ENCODE data around the gene GFPT2. TPM values are rescaled to one million over a fixed set of nuclear protein-coding genes. Genes with fewer than 3 reads are reported as not detected.
A peak's percentile ranks its signal among the peaks of the same experiment; 100 is the strongest.

The GFPT2 gene
- total and polyA plus RNA-seq, 9 of the 15 experiments (the other 6 are each of a cell fraction or from before 2014, with no cell fraction given): 0.07 to 0.14 (median 0.08) TPM; not detected in 6

- no peak overlapping the region for H3K27ac ChIP-seq (ENCODE audit: extremely low read depth, low read depth, low read length)
- H3K4me2 ChIP-seq (ENCODE audit: insufficient read depth, low read length): no peak overlapping the region
- H3K79me2 ChIP-seq (ENCODE audit: control insufficient read depth, insufficient read depth, low read length): no peaks in the 10 kb centered on the region
- CTCF ChIA-PET (ENCODE audit: low intra/inter-chr PET ratio): interaction anchor here (0.7 to 1.0 kb wide), 3 partner anchors 22 to 115 kb away, joined by 3 to 5 read pairs (median 3); no protein-coding TSS in a partner anchor
- no peak overlapping the region for H3K4me3 ChIP-seq
- peak; percentile 68 to 79 (median 72) for DNase-seq (ENCODE audit: extremely low read depth in 1 of 4, low spot score in 3 of 4)
- no peaks in the 10 kb centered on the region for H3K9me3 ChIP-seq (replicated peaks; ENCODE audit: control insufficient read depth, insufficient read depth, low read depth, low read length)
- no peaks in the 10 kb centered on the region for H3K9me1 ChIP-seq (ENCODE audit: control insufficient read depth, insufficient read depth, low read length)
- no peak overlapping the region for H2AFZ ChIP-seq (ENCODE audit: low read depth, low read length)
- no peaks in the 10 kb centered on the region for H4K20me1 ChIP-seq (replicated peaks; ENCODE audit: control insufficient read depth, insufficient read depth, low read length)
- no peak overlapping the region for H3K9ac ChIP-seq (ENCODE audit: insufficient read depth in 1 of 2, low read depth in 2 of 2, low read length in 2 of 2)
- WGBS (ENCODE audit: insufficient coverage, low coverage, missing lambda C conversion rate): 10% methylated on average over 9 of the region's 9 CpGs
- H3K36me3 ChIP-seq (ENCODE audit: control insufficient read depth, insufficient read depth, low read length): no peaks in the 10 kb centered on the region
- intact Hi-C loops (cut with micrococcal nuclease) (loop anchor here (1.0 kb wide), 1 partner anchor 22 kb away; no protein-coding TSS in a partner anchor), in situ Hi-C loops (cut with MboI) (no loop called here)
- peak; percentile 83 for ATAC-seq
- POLR2A ChIA-PET: interaction anchor here (0.7 to 1.9 kb wide), 5 partner anchors 9 to 1926 kb away, joined by 3 to 7 read pairs (median 4); partner anchors contain the start of gene MAPK9
- no TSS peak for BruUV-seq (replicated peaks)
- H3K27me3 ChIP-seq (ENCODE audit: control insufficient read depth in 2 of 2, insufficient read depth in 2 of 2, low read length in 2 of 2): peaks cover 39 to 61% of the 10 kb centered on the region in 2 experiments
- peak; percentile 92 for FAIRE-seq
- H3K4me1 ChIP-seq (replicated peaks in 1 of 2; ENCODE audit: control insufficient read depth in 2 of 2, insufficient read depth in 2 of 2, low read length in 2 of 2): peaks cover 0 to 6% of the 10 kb centered on the region in 2 experiments; a peak in 2 of 5 replicates
- TF ChIP-seq NFATC3 (IDR thresholded peaks at IDR 0.05): no peak
- TF ChIP-seq HOXB6 (CRISPR knock-in tag; IDR thresholded peaks at IDR 0.05; ENCODE audit: borderline replicate concordance): no peak
- TF ChIP-seq ETV5 (CRISPR knock-in tag; IDR thresholded peaks at IDR 0.05; ENCODE audit: low read depth): no peak
- TF ChIP-seq NEUROD1 (IDR thresholded peaks at IDR 0.05; ENCODE audit: borderline replicate concordance, low read depth, low read length, partially characterized antibody): no peak
- TF ChIP-seq DACH1 (IDR thresholded peaks at IDR 0.05; ENCODE audit: partially characterized antibody): no peak
- peak; percentile 85 for TF ChIP-seq ZNF263 (CRISPR knock-in tag; IDR thresholded peaks at IDR 0.05; ENCODE audit: borderline replicate concordance)
- TF ChIP-seq CBX3 (IDR thresholded peaks at IDR 0.05; ENCODE audit: borderline replicate concordance in 1 of 2, low read length in 2 of 2): 0 out of 3 replicates have a peak, but pooled peaks of 1 of the 2 experiments have one; percentile 51
- no peak for TF ChIP-seq HDAC3 (IDR thresholded peaks at IDR 0.05; ENCODE audit: borderline replicate concordance, partially characterized antibody)
- TF ChIP-seq, protein P1, sequence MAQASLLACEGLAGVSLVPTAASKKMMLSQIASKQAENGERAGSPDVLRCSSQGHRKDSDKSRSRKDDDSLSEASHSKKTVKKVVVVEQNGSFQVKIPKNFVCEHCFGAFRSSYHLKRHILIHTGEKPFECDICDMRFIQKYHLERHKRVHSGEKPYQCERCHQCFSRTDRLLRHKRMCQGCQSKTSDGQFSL (CRISPR knock-in tag; IDR thresholded peaks at IDR 0.05): 0 out of 2 replicates have a peak, but pooled peaks have one; percentile 14
- TF ChIP-seq, protein P1 (tag; IDR thresholded peaks at IDR 0.05): no peak
- TF ChIP-seq NCOA1 (IDR thresholded peaks at IDR 0.05; ENCODE audit: low read depth): no peak
- TF ChIP-seq SMC3 (conservative IDR thresholded peaks at IDR 0.05; ENCODE audit: insufficient read depth, low read depth, low read length): peak; percentile 62; the same call in 1 of the 2 replicates
- peak; percentile 25; the same call in 1 of the 2 replicates for TF ChIP-seq STAG1 (CRISPR knock-in tag; IDR thresholded peaks at IDR 0.05; ENCODE audit: borderline replicate concordance)
- TF ChIP-seq ZNF23 (CRISPR knock-in tag; IDR thresholded peaks at IDR 0.05): no peak
- peak; percentile 40 to 72 for TF ChIP-seq RAD21 (CRISPR knock-in tag; conservative IDR thresholded peaks at IDR 0.05 in 1 of 2, IDR thresholded peaks at IDR 0.05 in 1 of 2)
- TF ChIP-seq SIRT6 (IDR thresholded peaks at IDR 0.05; ENCODE audit: low read depth, low read length): no peak
- TF ChIP-seq CTCF (IDR thresholded peaks at IDR 0.05 in 2 of 3, conservative IDR thresholded peaks at IDR 0.05 in 1 of 3; ENCODE audit: insufficient read depth in 2 of 3, low read depth in 1 of 3, low read length in 3 of 3): peak; percentile 87 to 97 (median 90)
- TF ChIP-seq HES1 (IDR thresholded peaks at IDR 0.05; ENCODE audit: low read depth): no peak
- TF ChIP-seq BHLHE40 (IDR thresholded peaks at IDR 0.05; ENCODE audit: low read length): 0 out of 2 replicates have a peak, but pooled peaks have one; percentile 23
- 0 out of 2 replicates have a peak, but pooled peaks have one; percentile 26 for TF ChIP-seq CTBP1 (IDR thresholded peaks at IDR 0.05; ENCODE audit: borderline replicate concordance)
Measured at GRCh38 chr5:180315762-180316212, 37.3 kb downstream of the GFPT2 start.

Data from K562 (cell line).